H9 (cell line): ENCODE results near the gene ZSCAN2. TPM values are rescaled to one million over a fixed set of nuclear protein-coding genes. Genes with fewer than 3 reads are reported as not detected.
A peak's percentile ranks its signal among the peaks of the same experiment; 100 is the strongest.

Experiments
- DNase-seq: peaks from one replicate; pipeline ENCODE4 v3.0.0-alpha.2; 2017
- H2AFZ ChIP-seq: one replicate; pipeline ENCODE4 v1.6.1; 2013; ENCODE audit warnings: mild to moderate bottlenecking, low read length, control low read depth, moderate library complexity
- H2AK5ac ChIP-seq: 2 replicates; pipeline ENCODE4 v1.6.1; 2013; ENCODE audit warnings: low read length, control low read depth, mixed read lengths; ENCODE audit not compliant: insufficient read length
- H2BK120ac ChIP-seq: one replicate; pipeline ENCODE4 v1.6.1; 2013; ENCODE audit warnings: low read depth, mild to moderate bottlenecking, low read length, control low read depth, inconsistent platforms; ENCODE audit not compliant: poor library complexity, severe bottlenecking
- H2BK12ac ChIP-seq: 2 replicates; pipeline ENCODE4 v1.6.1; 2013; ENCODE audit warnings: low read length, control low read depth, mixed read lengths, low read depth; ENCODE audit not compliant: insufficient read length
- H2BK15ac ChIP-seq: 2 replicates; pipeline ENCODE4 v1.6.1; 2013; ENCODE audit warnings: low read depth, low read length, control low read depth
- H2BK20ac ChIP-seq: one replicate; pipeline ENCODE4 v1.6.1; 2013; ENCODE audit warnings: low read depth, mild to moderate bottlenecking, low read length, control low read depth, inconsistent platforms; ENCODE audit not compliant: poor library complexity, severe bottlenecking
- H2BK5ac ChIP-seq: 2 replicates; pipeline ENCODE4 v1.6.1; 2013; ENCODE audit warnings: low read length, control low read depth, mixed read lengths; ENCODE audit not compliant: insufficient read length
- H3K14ac ChIP-seq: 2 replicates; pipeline ENCODE4 v1.6.1; 2013; ENCODE audit warnings: low read length, control low read depth; ENCODE audit not compliant: insufficient read depth
- H3K18ac ChIP-seq: 2 replicates; pipeline ENCODE4 v1.6.1; 2013; ENCODE audit warnings: low read depth, mild to moderate bottlenecking, mixed read lengths, low read length, control low read depth; ENCODE audit not compliant: insufficient read length
- H3K23ac ChIP-seq: 2 replicates; pipeline ENCODE4 v1.6.1; 2013; ENCODE audit warnings: low read length, control low read depth, mixed read lengths, low read depth; ENCODE audit not compliant: insufficient read length
- H3K23me2 ChIP-seq: 2 replicates; pipeline ENCODE4 v1.6.1; 2013; ENCODE audit warnings: low read depth, mild to moderate bottlenecking, mixed read lengths, low read length, control low read depth; ENCODE audit not compliant: insufficient read length, poor library complexity, severe bottlenecking
- H3K27ac ChIP-seq: 2 replicates; pipeline ENCODE4 v1.5.1; 2013; ENCODE audit warnings: low read length, control low read depth, mixed read lengths, low read depth; ENCODE audit not compliant: insufficient read length
- H3K27me3 ChIP-seq: 2 replicates; pipeline ENCODE4 v1.6.1; 2013; ENCODE audit warnings: low read length, control low read depth, inconsistent platforms; ENCODE audit not compliant: insufficient read depth
- H3K4ac ChIP-seq: 2 replicates; pipeline ENCODE4 v1.6.1; 2013; ENCODE audit warnings: low read depth, mild to moderate bottlenecking, control low read depth, inconsistent platforms, low read length, moderate library complexity
- H3K4me1 ChIP-seq: 2 replicates; pipeline ENCODE4 v1.6.1; 2013; ENCODE audit warnings: low read length, control low read depth, inconsistent platforms; ENCODE audit not compliant: insufficient read depth
- H3K4me2 ChIP-seq: 2 replicates; pipeline ENCODE4 v1.6.1; 2013; ENCODE audit warnings: low read length, control low read depth, mixed read lengths; ENCODE audit not compliant: insufficient read length, insufficient read depth
- H3K56ac ChIP-seq: 2 replicates; pipeline ENCODE4 v1.6.1; 2013; ENCODE audit warnings: low read depth, mild to moderate bottlenecking, mixed read lengths, low read length, control low read depth; ENCODE audit not compliant: insufficient read length
- H3K79me1 ChIP-seq: 2 replicates; pipeline ENCODE4 v1.6.1; 2013; ENCODE audit warnings: low read depth, mild to moderate bottlenecking, moderate library complexity, low read length, control low read depth, inconsistent platforms; ENCODE audit not compliant: insufficient read depth, poor library complexity, severe bottlenecking
- H3K79me2 ChIP-seq: 2 replicates; pipeline ENCODE4 v1.6.1; 2013; ENCODE audit warnings: low read length, control low read depth, inconsistent platforms; ENCODE audit not compliant: insufficient read depth
- H3K9ac ChIP-seq: 2 replicates; pipeline ENCODE4 v1.6.1; 2013; ENCODE audit warnings: low read length, control low read depth, mixed read lengths; ENCODE audit not compliant: insufficient read length; ENCODE audit errors: extremely low read depth
- H3K9me3 ChIP-seq: one replicate; pipeline ENCODE4 v1.6.1; 2013; ENCODE audit warnings: low read depth, low read length, inconsistent platforms; ENCODE audit not compliant: control insufficient read depth
- H3T11ph ChIP-seq: one replicate; pipeline ENCODE4 v1.6.1; 2013; ENCODE audit warnings: mild to moderate bottlenecking, low read length, control low read depth, inconsistent platforms
- H4K20me1 ChIP-seq: one replicate; pipeline ENCODE4 v1.6.1; 2013; ENCODE audit not compliant: control insufficient read depth, insufficient read length, insufficient read depth
- H4K5ac ChIP-seq: 2 replicates; pipeline ENCODE4 v1.6.1; 2013; ENCODE audit warnings: low read depth, mild to moderate bottlenecking, mixed read lengths, low read length, control low read depth; ENCODE audit not compliant: insufficient read length
- H4K8ac ChIP-seq: replicated peaks from 2 replicates; pipeline ENCODE4 v1.6.1; 2013; ENCODE audit warnings: low read length, control low read depth, mixed read lengths, low read depth; ENCODE audit not compliant: insufficient read length
- H4K91ac ChIP-seq: 2 replicates; pipeline ENCODE4 v1.6.1; 2013; ENCODE audit warnings: low read depth, mild to moderate bottlenecking, moderate library complexity, mixed read lengths, low read length, control low read depth; ENCODE audit not compliant: insufficient read length
- H3K27ac Mint-ChIP-seq, 3 experiments: 2 replicates in 2 of 3; 3 replicates in 1 of 3; pipeline ENCODE4 v1.8.0; 2020 to 2021; ENCODE audit warnings: mixed read lengths in 3 of 3, mild to moderate bottlenecking in 1 of 3, moderate library complexity in 1 of 3
- H3K27me3 Mint-ChIP-seq: 2 replicates; pipeline ENCODE4 v1.8.0; 2021; ENCODE audit warnings: low read depth, mild to moderate bottlenecking, moderate library complexity, mixed read lengths
- H3K36me3 Mint-ChIP-seq, 3 experiments: 2 replicates in 2 of 3; 3 replicates in 1 of 3; pipeline ENCODE4 v1.8.0; 2020 to 2021; ENCODE audit warnings: low read depth in 3 of 3, mixed read lengths in 3 of 3; ENCODE audit not compliant: insufficient read depth in 1 of 3
- H3K4me1 Mint-ChIP-seq, 2 experiments: 2 replicates each; pipeline ENCODE4 v1.8.0; 2020; ENCODE audit warnings: mixed read lengths in 2 of 2
- H3K4me3 Mint-ChIP-seq, 2 experiments: 2 replicates in 1 of 2; 3 replicates in 1 of 2; pipeline ENCODE4 v1.8.0; 2020 to 2021; ENCODE audit warnings: mild to moderate bottlenecking in 2 of 2, mixed read lengths in 2 of 2, moderate library complexity in 1 of 2
- H3K9me3 Mint-ChIP-seq, 2 experiments: 2 replicates in 1 of 2; 3 replicates in 1 of 2; pipeline ENCODE4 v1.8.0; 2020; ENCODE audit warnings: mild to moderate bottlenecking in 2 of 2, mixed read lengths in 2 of 2, moderate library complexity in 1 of 2
- CTCF ChIP-seq: fragments of 200-600 bp; sonication (generic); conservative IDR thresholded peaks from 3 replicates; pipeline ENCODE4 v1.8.0; 2021; ENCODE audit warnings: antibody characterized with exemption, mild to moderate bottlenecking
- WGBS: extraction: QIAGEN DNeasy Blood & Tissue Kit; methylation state at CpG from one replicate; pipeline ENCODE4 v1.1.7; 2013; ENCODE audit warnings: missing lambda C conversion rate, low lambda C conversion rate, mixed read lengths; ENCODE audit not compliant: insufficient read length; ENCODE audit errors: extremely low coverage; 5-methylcytosine and 5-hydroxymethylcytosine counted together
- total RNA-seq: library from RNA; stranded (reverse); gene quantifications from 2 replicates; pipeline ENCODE4 v1.2.1, GENCODE V29; 2021

The ZSCAN2 gene
- total RNA-seq, 1 experiment from 2014 or later = 28.4 TPM

DNA sequence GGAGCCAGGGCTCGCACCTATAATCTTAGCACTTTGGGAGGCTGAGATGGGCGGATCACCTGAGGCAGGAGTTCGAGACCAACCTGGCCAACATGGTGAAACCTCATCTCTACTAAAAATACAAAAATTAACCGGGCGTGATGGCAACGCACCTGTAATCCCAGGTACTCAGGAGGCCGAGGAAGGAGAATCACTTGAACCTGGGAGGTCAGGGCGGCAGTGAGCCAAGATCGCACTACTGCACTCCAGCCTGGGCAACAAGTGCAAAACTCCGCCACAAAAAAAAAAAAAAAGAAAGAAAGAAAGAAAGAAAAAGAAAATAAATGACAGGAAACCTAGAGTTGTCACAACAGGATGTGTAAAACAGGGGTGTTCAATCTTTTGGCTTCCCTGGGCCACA, 60.2 kb downstream of the ZSCAN2 start:
- no CpG with 5 or more reads among the region's 10 CpGs for WGBS
- Mint-ChIP-seq H3K4me1 (peaks cover 25% of the 10 kb centered on the region in 2 experiments), H3K27ac (peak overlapping the region in 1 of 3 experiments; percentile 73; a peak in 1 of 7 replicates), H3K36me3 (peaks cover 3 to 19% (median 11%) of the 10 kb centered on the region in 3 experiments; a peak in 6 of 7 replicates), H3K9me3 (no peaks in the 10 kb centered on the region; a peak in 1 of 5 replicates), H3K4me3 (no peak overlapping the region), H3K27me3 (peaks cover 19% of the 10 kb centered on the region)
- H4K91ac ChIP-seq = no peak overlapping the region
- H2BK5ac ChIP-seq = no peak overlapping the region
- H4K20me1 ChIP-seq = no peaks in the 10 kb centered on the region
- H3K18ac ChIP-seq = no peak overlapping the region
- no peak overlapping the region for H2AK5ac ChIP-seq
- H3K79me1 ChIP-seq = no peaks in the 10 kb centered on the region
- no peaks in the 10 kb centered on the region for H3K9me3 ChIP-seq
- H4K5ac ChIP-seq = no peak overlapping the region
- H3K4me1 ChIP-seq = peaks cover 3% of the 10 kb centered on the region; the same call in 1 of the 2 replicates
- TF ChIP-seq CTCF = no peak
- H4K8ac ChIP-seq = no peak overlapping the region
- H3K27me3 ChIP-seq = no peaks in the 10 kb centered on the region; the same call in 1 of the 2 replicates
- peaks cover 8% of the 10 kb centered on the region for H3K23me2 ChIP-seq
- H3T11ph ChIP-seq = no peak overlapping the region
- H3K4ac ChIP-seq = no peak overlapping the region
- no peak overlapping the region for H3K4me2 ChIP-seq
- H3K56ac ChIP-seq = no peak overlapping the region
- H2BK15ac ChIP-seq = no peak overlapping the region
- no peak overlapping the region for H2BK20ac ChIP-seq
- H3K27ac ChIP-seq = no peak overlapping the region
- no peaks in the 10 kb centered on the region for H3K79me2 ChIP-seq
- no peak for DNase-seq
- no peak overlapping the region for H3K9ac ChIP-seq
- H2BK12ac ChIP-seq = no peak overlapping the region
- H2BK120ac ChIP-seq = no peak overlapping the region
- H2AFZ ChIP-seq = no peak overlapping the region
- no peak overlapping the region for H3K14ac ChIP-seq
- H3K23ac ChIP-seq = no peak overlapping the region
